Measurements from ENCODE around the gene LRRC9.

Gene LRRC9

DNA sequence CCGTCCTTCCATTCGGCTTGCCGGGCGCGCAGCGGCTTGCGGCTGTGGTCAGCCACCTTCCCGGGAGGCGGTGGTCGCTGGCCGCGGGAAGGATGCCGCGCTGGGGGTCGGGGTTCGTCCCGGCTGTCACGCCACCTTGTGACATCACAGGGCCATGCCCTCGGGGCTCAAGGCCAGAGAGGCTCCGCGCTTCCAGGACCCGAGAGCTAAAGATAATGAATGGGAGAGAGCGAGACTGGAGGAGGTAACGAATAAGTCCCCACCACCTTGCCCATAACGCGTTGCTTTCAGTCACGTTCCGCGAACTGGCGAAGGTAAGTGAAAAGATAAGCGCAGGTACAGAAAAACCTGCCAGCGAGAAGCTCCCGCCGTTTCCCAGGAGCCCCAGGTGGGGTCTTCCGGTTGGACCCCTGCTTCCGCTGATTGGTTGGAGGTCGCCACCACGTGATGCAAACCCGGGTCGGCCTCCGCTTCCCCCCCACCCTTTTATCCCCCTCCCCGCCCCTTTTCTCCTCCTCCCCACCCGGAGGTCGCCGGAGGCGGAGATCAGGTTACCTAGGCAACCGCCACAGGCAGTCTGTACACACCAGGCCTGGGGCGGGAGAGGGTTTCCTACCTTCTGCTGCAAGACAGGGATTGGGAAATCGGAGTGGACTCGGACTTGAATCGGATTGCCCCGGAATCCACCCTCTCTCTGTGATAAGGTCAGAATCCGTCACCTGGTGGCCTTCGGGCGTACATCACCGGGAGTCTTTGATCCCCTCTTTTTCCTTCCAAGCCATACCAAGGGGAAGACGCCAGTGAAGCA is at the start of gene LRRC9:
TSS of gene LRRC9 (plus strand) at position 575 of the 808 bp plus-strand sequence.
- H3K9ac ChIP-seq (ENCODE audit: low read length), result peak within 1 kb of the TSS; percentile 77
- peak within 1 kb of the TSS; percentile 86 for H3K4me3 ChIP-seq (ENCODE audit: low read length)

GRCh38 chr14:59870277-59871165 is 49.4 kb upstream of the LRRC9 start, which contains the start of gene RTN1:
Gene RTN1, minus strand, starts transcription at chr14:59870776. Its CDS starts 146 bp downstream, at chr14:59870630.
- peaks cover 48% of the 10 kb centered on the region for H3K27me3 ChIP-seq (replicated peaks; ENCODE audit: control insufficient read depth, insufficient read depth, low read length)

More for the DNA sequence above, at the start of gene LRRC9:
- Histone ChIP-seq H3K4me1 (ENCODE audit: control insufficient read depth, insufficient read depth, low read length) (peaks cover 10% of the 10 kb centered on the region), H3K36me3 (ENCODE audit: control insufficient read depth, insufficient read depth, low read length, severe bottlenecking) (no peaks in the 10 kb centered on the region), H3K27me3 (replicated peaks; ENCODE audit: control insufficient read depth, insufficient read depth, low read length) (no peaks in the 10 kb centered on the region), H3K9me3 (ENCODE audit: control insufficient read depth, low read length) (no peaks in the 10 kb centered on the region)
- DNase-seq (ENCODE audit: low read depth), result peak; percentile 7

DNA sequence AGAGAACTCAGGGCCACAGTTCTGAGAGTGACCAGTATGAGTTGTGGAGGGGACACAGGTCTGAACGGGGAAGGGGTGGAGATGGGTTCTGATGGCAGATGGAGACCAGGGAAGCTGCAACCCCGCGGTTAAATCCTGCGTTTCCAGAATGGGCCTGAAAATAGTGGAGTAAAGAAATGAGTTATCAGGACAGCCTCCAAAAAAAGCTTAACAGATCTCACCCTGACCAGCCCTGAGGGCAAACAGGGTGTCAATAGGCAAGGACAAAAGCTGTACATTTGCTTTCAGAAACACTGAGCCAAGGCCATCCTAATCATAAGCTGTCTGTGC is 48.8 kb upstream of the LRRC9 start:
- no peak for DNase-seq (ENCODE audit: low read depth)
- Histone ChIP-seq H3K4me3 (ENCODE audit: low read length) (peak overlapping the region; percentile 84), H3K36me3 (ENCODE audit: control insufficient read depth, insufficient read depth, low read length, severe bottlenecking) (no peaks in the 10 kb centered on the region), H3K27me3 (replicated peaks; ENCODE audit: control insufficient read depth, insufficient read depth, low read length) (peaks cover 46% of the 10 kb centered on the region), H3K4me1 (ENCODE audit: control insufficient read depth, insufficient read depth, low read length) (peaks cover 4% of the 10 kb centered on the region), H3K9ac (ENCODE audit: low read length) (peak overlapping the region; percentile 60), H3K9me3 (ENCODE audit: control insufficient read depth, low read length) (peaks cover 4% of the 10 kb centered on the region)

More at GRCh38 chr14:59870277-59871165, 49.4 kb upstream of the LRRC9 start, which contains the start of gene RTN1:
- H3K4me1 ChIP-seq (ENCODE audit: control insufficient read depth, insufficient read depth, low read length), result peaks cover 4% of the 10 kb centered on the region
- H3K4me3 ChIP-seq (ENCODE audit: low read length), result peak within 1 kb of the TSS; percentile 84
- H3K36me3 ChIP-seq (ENCODE audit: control insufficient read depth, insufficient read depth, low read length, severe bottlenecking), result no peaks in the 10 kb centered on the region
- peak within 1 kb of the TSS; percentile 60 for H3K9ac ChIP-seq (ENCODE audit: low read length)
- peaks cover 4% of the 10 kb centered on the region for H3K9me3 ChIP-seq (ENCODE audit: control insufficient read depth, low read length)
- peak; percentile 60 for DNase-seq (ENCODE audit: low read depth)

- DNase-seq (ENCODE audit: low read depth), result no peak
- no peak overlapping the region for H3K4me3 ChIP-seq (ENCODE audit: low read length)
These were observed 37.0 kb upstream of the LRRC9 start for GRCh38 chr14:59882957-59883356.

DNA sequence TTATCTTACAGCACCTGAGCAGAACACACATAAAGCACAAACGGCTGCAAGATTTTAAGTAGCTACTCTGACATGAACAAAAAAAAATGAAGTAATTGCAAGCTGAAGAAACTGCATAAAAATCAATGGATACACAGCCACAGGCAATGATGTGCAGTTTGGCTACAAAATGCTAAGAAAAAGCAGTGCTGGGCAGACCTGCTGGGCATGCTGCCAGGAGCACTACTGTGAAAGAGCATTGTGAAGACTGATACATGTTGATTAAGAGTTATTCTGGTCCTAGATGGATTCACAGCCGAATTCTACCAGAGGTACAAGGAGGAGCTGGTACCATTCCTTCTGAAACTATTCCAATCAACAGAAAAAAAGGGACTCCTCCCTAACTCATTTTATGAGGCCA is 29.3 kb upstream of the LRRC9 start:
- H3K4me1 ChIP-seq (ENCODE audit: control insufficient read depth, insufficient read depth, low read length), result no peaks in the 10 kb centered on the region
- H3K4me3 ChIP-seq (ENCODE audit: low read length), result no peak overlapping the region
- no peaks in the 10 kb centered on the region for H3K36me3 ChIP-seq (ENCODE audit: control insufficient read depth, insufficient read depth, low read length, severe bottlenecking)
- DNase-seq (ENCODE audit: low read depth), result no peak
- H3K27me3 ChIP-seq (replicated peaks; ENCODE audit: control insufficient read depth, insufficient read depth, low read length), result peaks cover 11% of the 10 kb centered on the region
- H3K9me3 ChIP-seq (ENCODE audit: control insufficient read depth, low read length), result no peaks in the 10 kb centered on the region
- H3K9ac ChIP-seq (ENCODE audit: low read length), result no peak overlapping the region

More at GRCh38 chr14:59882957-59883356, 37.0 kb upstream of the LRRC9 start:
- no peak overlapping the region for H3K9ac ChIP-seq (ENCODE audit: low read length)
- H3K9me3 ChIP-seq (ENCODE audit: control insufficient read depth, low read length), result no peaks in the 10 kb centered on the region
- peaks cover 5% of the 10 kb centered on the region for H3K27me3 ChIP-seq (replicated peaks; ENCODE audit: control insufficient read depth, insufficient read depth, low read length)
- no peaks in the 10 kb centered on the region for H3K36me3 ChIP-seq (ENCODE audit: control insufficient read depth, insufficient read depth, low read length, severe bottlenecking)
- H3K4me1 ChIP-seq (ENCODE audit: control insufficient read depth, insufficient read depth, low read length), result no peaks in the 10 kb centered on the region

DNA sequence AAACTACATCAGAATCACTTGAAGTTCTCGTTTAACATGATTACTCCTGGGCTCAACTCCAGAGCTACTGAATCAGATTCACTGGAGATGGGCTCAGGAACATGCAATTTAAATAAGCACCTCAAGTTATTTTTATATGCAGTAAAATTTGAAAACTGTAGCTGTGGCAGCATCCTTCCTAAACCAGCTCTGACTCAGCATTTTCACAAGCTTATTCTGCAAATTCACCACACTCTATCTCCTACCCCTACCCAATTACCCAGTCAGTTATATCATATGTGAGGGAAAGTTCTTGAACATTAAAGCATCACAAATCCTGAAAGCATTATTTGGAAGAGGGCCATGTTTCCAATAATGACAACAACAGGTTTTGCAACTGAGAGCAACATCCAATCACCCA is 24.2 kb upstream of the LRRC9 start:
- H3K9ac ChIP-seq (ENCODE audit: low read length), result no peak overlapping the region
- no peaks in the 10 kb centered on the region for H3K4me1 ChIP-seq (ENCODE audit: control insufficient read depth, insufficient read depth, low read length)
- H3K9me3 ChIP-seq (ENCODE audit: control insufficient read depth, low read length), result no peaks in the 10 kb centered on the region
- no peaks in the 10 kb centered on the region for H3K36me3 ChIP-seq (ENCODE audit: control insufficient read depth, insufficient read depth, low read length, severe bottlenecking)
- no peak overlapping the region for H3K4me3 ChIP-seq (ENCODE audit: low read length)
- H3K27me3 ChIP-seq (replicated peaks; ENCODE audit: control insufficient read depth, insufficient read depth, low read length), result peaks cover 1% of the 10 kb centered on the region
- no peak for DNase-seq (ENCODE audit: low read depth)

DNA sequence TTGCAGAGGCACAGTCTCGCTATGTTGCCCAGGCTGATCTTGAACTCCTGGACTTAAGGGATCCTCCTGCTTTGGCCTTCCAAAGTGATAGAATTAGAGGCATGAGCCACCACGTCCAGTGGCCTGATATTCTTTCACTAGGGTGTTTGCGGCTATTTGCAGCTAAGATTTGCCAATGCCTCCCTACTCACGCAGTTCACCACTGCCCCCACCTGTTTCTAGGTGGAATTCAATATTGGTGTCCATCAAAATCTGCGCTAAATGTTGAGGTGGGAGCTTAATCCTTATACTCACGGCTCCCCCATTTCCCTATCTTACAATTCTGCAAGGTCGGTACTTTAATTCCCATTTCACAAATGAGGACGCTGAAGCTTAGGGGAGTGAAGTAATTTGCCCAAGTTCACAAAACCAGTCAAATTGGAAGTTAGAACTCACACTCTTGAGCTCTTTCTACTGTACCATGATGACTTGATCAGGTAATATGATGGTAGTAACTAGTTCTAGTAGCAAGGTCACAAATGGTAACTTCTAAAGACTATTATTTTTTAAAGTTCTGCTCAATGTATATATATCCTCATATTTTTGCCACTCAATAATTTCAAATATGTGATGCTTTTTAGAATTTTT is 22.1 kb upstream of the LRRC9 start:
- Histone ChIP-seq H3K9me3 (ENCODE audit: control insufficient read depth, low read length) (peaks cover 7% of the 10 kb centered on the region), H3K27me3 (replicated peaks; ENCODE audit: control insufficient read depth, insufficient read depth, low read length) (peaks cover 4% of the 10 kb centered on the region), H3K4me3 (ENCODE audit: low read length) (no peak overlapping the region), H3K9ac (ENCODE audit: low read length) (no peak overlapping the region), H3K36me3 (ENCODE audit: control insufficient read depth, insufficient read depth, low read length, severe bottlenecking) (no peaks in the 10 kb centered on the region), H3K4me1 (ENCODE audit: control insufficient read depth, insufficient read depth, low read length) (no peaks in the 10 kb centered on the region)
- DNase-seq (ENCODE audit: low read depth), result no peak

GRCh38 chr14:59900556-59900955 is 19.4 kb upstream of the LRRC9 start:
- H3K4me1 ChIP-seq (ENCODE audit: control insufficient read depth, insufficient read depth, low read length), result no peaks in the 10 kb centered on the region
- peaks cover 7% of the 10 kb centered on the region for H3K9me3 ChIP-seq (ENCODE audit: control insufficient read depth, low read length)
- DNase-seq (ENCODE audit: low read depth), result no peak
- H3K4me3 ChIP-seq (ENCODE audit: low read length), result no peak overlapping the region
- no peak overlapping the region for H3K9ac ChIP-seq (ENCODE audit: low read length)
- no peaks in the 10 kb centered on the region for H3K36me3 ChIP-seq (ENCODE audit: control insufficient read depth, insufficient read depth, low read length, severe bottlenecking)
- peaks cover 4% of the 10 kb centered on the region for H3K27me3 ChIP-seq (replicated peaks; ENCODE audit: control insufficient read depth, insufficient read depth, low read length)

GRCh38 chr14:59904184-59904583 is 15.8 kb upstream of the LRRC9 start:
- Histone ChIP-seq H3K4me1 (ENCODE audit: control insufficient read depth, insufficient read depth, low read length) (no peaks in the 10 kb centered on the region), H3K27me3 (replicated peaks; ENCODE audit: control insufficient read depth, insufficient read depth, low read length) (peaks cover 4% of the 10 kb centered on the region), H3K9ac (ENCODE audit: low read length) (no peak overlapping the region), H3K36me3 (ENCODE audit: control insufficient read depth, insufficient read depth, low read length, severe bottlenecking) (no peaks in the 10 kb centered on the region), H3K9me3 (ENCODE audit: control insufficient read depth, low read length) (peaks cover 7% of the 10 kb centered on the region), H3K4me3 (ENCODE audit: low read length) (no peak overlapping the region)
- DNase-seq (ENCODE audit: low read depth), result no peak

- no peaks in the 10 kb centered on the region for H3K4me1 ChIP-seq (ENCODE audit: control insufficient read depth, insufficient read depth, low read length)
- H3K27me3 ChIP-seq (replicated peaks; ENCODE audit: control insufficient read depth, insufficient read depth, low read length), result peaks cover 4% of the 10 kb centered on the region
- no peak for DNase-seq (ENCODE audit: low read depth)
- no peaks in the 10 kb centered on the region for H3K36me3 ChIP-seq (ENCODE audit: control insufficient read depth, insufficient read depth, low read length, severe bottlenecking)
- no peak overlapping the region for H3K9ac ChIP-seq (ENCODE audit: low read length)
- no peak overlapping the region for H3K4me3 ChIP-seq (ENCODE audit: low read length)
- peaks cover 7% of the 10 kb centered on the region for H3K9me3 ChIP-seq (ENCODE audit: control insufficient read depth, low read length)
These were observed 14.8 kb upstream of the LRRC9 start for GRCh38 chr14:59905188-59905587.

DNA sequence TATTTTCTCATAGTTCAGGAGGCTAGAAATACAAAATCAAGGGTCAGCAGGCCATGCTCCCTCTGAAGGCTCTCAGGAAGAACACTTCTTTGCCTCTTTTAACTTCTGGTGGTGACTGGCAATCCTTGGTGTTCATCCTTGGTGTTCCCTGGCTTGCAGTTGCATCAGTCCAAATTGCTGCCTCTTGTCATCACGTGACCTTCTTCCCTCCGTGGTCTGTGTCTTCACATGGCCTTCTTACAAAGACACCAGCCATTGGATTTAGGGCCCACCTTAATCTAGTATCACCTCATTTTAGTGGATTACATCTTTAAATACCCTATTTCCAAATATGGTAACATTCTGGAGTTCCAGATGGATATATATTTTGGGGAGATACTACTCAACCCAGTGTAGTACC is 7.5 kb upstream of the LRRC9 start:
- Histone ChIP-seq H3K27me3 (replicated peaks; ENCODE audit: control insufficient read depth, insufficient read depth, low read length) (peaks cover 3% of the 10 kb centered on the region), H3K9ac (ENCODE audit: low read length) (no peak overlapping the region), H3K36me3 (ENCODE audit: control insufficient read depth, insufficient read depth, low read length, severe bottlenecking) (no peaks in the 10 kb centered on the region), H3K4me1 (ENCODE audit: control insufficient read depth, insufficient read depth, low read length) (no peaks in the 10 kb centered on the region), H3K4me3 (ENCODE audit: low read length) (no peak overlapping the region), H3K9me3 (ENCODE audit: control insufficient read depth, low read length) (no peaks in the 10 kb centered on the region)
- DNase-seq (ENCODE audit: low read depth), result no peak

Measured in adipocyte (in vitro differentiated cells).